ENCODE measurements around the gene PSMD1. TPM values are rescaled to one million over a fixed set of nuclear protein-coding genes. Genes with fewer than 3 reads are reported as not detected.
A peak's percentile ranks its signal among the peaks of the same experiment; 100 is the strongest.

The PSMD1 gene
- total RNA-seq, 1 experiment from 2014 or later = 245 TPM

DNA sequence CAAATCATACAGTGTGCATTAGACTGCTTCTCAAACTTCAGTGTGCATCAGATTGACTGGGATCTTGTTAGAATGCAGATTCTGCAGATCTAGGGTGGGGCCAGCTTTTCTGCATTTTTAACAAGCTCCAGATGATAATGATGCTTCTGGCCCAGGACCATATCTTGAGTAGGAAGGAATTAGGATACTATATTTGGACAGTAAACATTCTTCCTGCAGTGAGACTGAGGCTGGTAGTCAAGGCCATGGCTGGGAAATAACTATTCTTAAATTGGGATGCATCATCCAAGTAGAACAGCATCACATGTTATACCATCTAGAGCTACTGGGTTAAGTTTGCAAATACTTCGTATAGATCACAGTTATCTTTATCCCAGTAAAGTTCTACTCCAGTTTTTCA, 113.4 kb downstream of the PSMD1 start:
- Histone ChIP-seq H3K36me3 (ENCODE audit: insufficient read depth, low read length, poor library complexity, severe bottlenecking) (peaks cover 61% of the 10 kb centered on the region), H3K4me1 (ENCODE audit: insufficient read depth, low read length, poor library complexity, severe bottlenecking) (peaks cover 21% of the 10 kb centered on the region), H3K4me3 (ENCODE audit: low read depth, low read length, poor library complexity, severe bottlenecking) (no peak overlapping the region), H3K27me3 (replicated peaks; ENCODE audit: insufficient read depth, low read depth, low read length, poor library complexity) (no peaks in the 10 kb centered on the region), H3K9me3 (ENCODE audit: low read depth, low read length, poor library complexity, severe bottlenecking) (no peaks in the 10 kb centered on the region), H3K27ac (ENCODE audit: low read depth, low read length, poor library complexity, severe bottlenecking) (no peak overlapping the region)
- CTCF ChIA-PET = no interaction called here
- no peak for TF ChIP-seq EZH2 (IDR thresholded peaks at IDR 0.05; ENCODE audit: borderline replicate concordance, low read depth, low read length, poor library complexity, severe bottlenecking)
- TF ChIP-seq, protein P1, sequence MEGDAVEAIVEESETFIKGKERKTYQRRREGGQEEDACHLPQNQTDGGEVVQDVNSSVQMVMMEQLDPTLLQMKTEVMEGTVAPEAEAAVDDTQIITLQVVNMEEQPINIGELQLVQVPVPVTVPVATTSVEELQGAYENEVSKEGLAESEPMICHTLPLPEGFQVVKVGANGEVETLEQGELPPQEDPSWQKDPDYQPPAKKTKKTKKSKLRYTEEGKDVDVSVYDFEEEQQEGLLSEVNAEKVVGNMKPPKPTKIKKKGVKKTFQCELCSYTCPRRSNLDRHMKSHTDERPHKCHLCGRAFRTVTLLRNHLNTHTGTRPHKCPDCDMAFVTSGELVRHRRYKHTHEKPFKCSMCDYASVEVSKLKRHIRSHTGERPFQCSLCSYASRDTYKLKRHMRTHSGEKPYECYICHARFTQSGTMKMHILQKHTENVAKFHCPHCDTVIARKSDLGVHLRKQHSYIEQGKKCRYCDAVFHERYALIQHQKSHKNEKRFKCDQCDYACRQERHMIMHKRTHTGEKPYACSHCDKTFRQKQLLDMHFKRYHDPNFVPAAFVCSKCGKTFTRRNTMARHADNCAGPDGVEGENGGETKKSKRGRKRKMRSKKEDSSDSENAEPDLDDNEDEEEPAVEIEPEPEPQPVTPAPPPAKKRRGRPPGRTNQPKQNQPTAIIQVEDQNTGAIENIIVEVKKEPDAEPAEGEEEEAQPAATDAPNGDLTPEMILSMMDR (conservative IDR thresholded peaks at IDR 0.05; ENCODE audit: low read depth, low read length) = no peak
- no TSS peak for BruUV-seq (replicated peaks)
- intact Hi-C loops (cut with micrococcal nuclease; ENCODE audit: unreplicated experiment) = no loop called here
- no peak for DNase-seq (ENCODE audit: low spot score)
- POLR2A ChIA-PET (ENCODE audit: low non-redundant PET) = no interaction called here

GRCh38 chr2:231172025-231172424, 115.4 kb downstream of the PSMD1 start:
- peaks cover 21% of the 10 kb centered on the region for H3K4me1 ChIP-seq (ENCODE audit: insufficient read depth, low read length, poor library complexity, severe bottlenecking)
- H3K27me3 ChIP-seq (replicated peaks; ENCODE audit: insufficient read depth, low read depth, low read length, poor library complexity) = no peaks in the 10 kb centered on the region
- no peak overlapping the region for H3K27ac ChIP-seq (ENCODE audit: low read depth, low read length, poor library complexity, severe bottlenecking)
- DNase-seq (ENCODE audit: low spot score) = no peak
- BruUV-seq (replicated peaks) = no TSS peak
- H3K4me3 ChIP-seq (ENCODE audit: low read depth, low read length, poor library complexity, severe bottlenecking) = no peak overlapping the region
- peaks cover 49% of the 10 kb centered on the region for H3K36me3 ChIP-seq (ENCODE audit: insufficient read depth, low read length, poor library complexity, severe bottlenecking)
- TF ChIP-seq EZH2 (IDR thresholded peaks at IDR 0.05; ENCODE audit: borderline replicate concordance, low read depth, low read length, poor library complexity, severe bottlenecking) = no peak
- TF ChIP-seq, protein P1 (conservative IDR thresholded peaks at IDR 0.05; ENCODE audit: low read depth, low read length) = no peak
- CTCF ChIA-PET = no interaction called here
- intact Hi-C loops (cut with micrococcal nuclease; ENCODE audit: unreplicated experiment) = no loop called here
- POLR2A ChIA-PET (ENCODE audit: low non-redundant PET) = no interaction called here
- no peaks in the 10 kb centered on the region for H3K9me3 ChIP-seq (ENCODE audit: low read depth, low read length, poor library complexity, severe bottlenecking)

DNA sequence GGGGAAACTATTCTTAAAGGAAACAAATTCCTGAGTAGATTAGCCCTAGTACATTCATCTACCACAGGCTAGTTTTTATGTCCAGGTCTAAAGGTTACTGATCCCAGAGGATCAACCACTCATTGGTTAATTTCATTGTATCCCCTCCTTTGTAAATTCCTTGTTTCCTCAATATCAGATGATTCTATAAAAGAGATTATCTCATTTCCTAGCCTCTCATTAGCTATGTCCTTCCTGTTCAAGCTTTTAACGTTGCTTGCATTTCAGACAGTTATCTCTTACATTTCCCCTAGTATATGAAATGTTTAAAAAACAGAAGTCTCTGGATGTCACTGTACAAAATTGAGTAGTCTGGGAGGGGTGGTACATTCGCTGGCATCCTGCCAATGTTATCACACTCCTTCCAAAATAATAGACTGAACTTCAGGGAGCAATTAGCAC, 117.6 kb downstream of the PSMD1 start:
- Histone ChIP-seq H3K4me1 (ENCODE audit: insufficient read depth, low read length, poor library complexity, severe bottlenecking) (peaks cover 13% of the 10 kb centered on the region), H3K4me3 (ENCODE audit: low read depth, low read length, poor library complexity, severe bottlenecking) (no peak overlapping the region), H3K27ac (ENCODE audit: low read depth, low read length, poor library complexity, severe bottlenecking) (no peak overlapping the region), H3K27me3 (replicated peaks; ENCODE audit: insufficient read depth, low read depth, low read length, poor library complexity) (no peaks in the 10 kb centered on the region), H3K9me3 (ENCODE audit: low read depth, low read length, poor library complexity, severe bottlenecking) (no peaks in the 10 kb centered on the region), H3K36me3 (ENCODE audit: insufficient read depth, low read length, poor library complexity, severe bottlenecking) (peaks cover 37% of the 10 kb centered on the region)
- peak; percentile 48 for DNase-seq (ENCODE audit: low spot score)
- POLR2A ChIA-PET (ENCODE audit: low non-redundant PET) = no interaction called here
- intact Hi-C loops (cut with micrococcal nuclease; ENCODE audit: unreplicated experiment) = no loop called here
- TF ChIP-seq, protein P1 (conservative IDR thresholded peaks at IDR 0.05; ENCODE audit: low read depth, low read length) = no peak
- no peak for TF ChIP-seq EZH2 (IDR thresholded peaks at IDR 0.05; ENCODE audit: borderline replicate concordance, low read depth, low read length, poor library complexity, severe bottlenecking)
- no TSS peak for BruUV-seq (replicated peaks)
- CTCF ChIA-PET = no interaction called here
